Measurements from ENCODE around the gene PHF11.

Gene PHF11

GRCh38 chr13:49450105-49450819 is 45.5 kb upstream of the PHF11 start:
- no peaks in the 10 kb centered on the region for H3K27me3 ChIP-seq (ENCODE audit: insufficient read depth, low read length, poor library complexity)
- peaks cover 48% of the 10 kb centered on the region for H3K4me1 ChIP-seq (ENCODE audit: insufficient read depth, low read length)
- TF ChIP-seq, protein P1, sequence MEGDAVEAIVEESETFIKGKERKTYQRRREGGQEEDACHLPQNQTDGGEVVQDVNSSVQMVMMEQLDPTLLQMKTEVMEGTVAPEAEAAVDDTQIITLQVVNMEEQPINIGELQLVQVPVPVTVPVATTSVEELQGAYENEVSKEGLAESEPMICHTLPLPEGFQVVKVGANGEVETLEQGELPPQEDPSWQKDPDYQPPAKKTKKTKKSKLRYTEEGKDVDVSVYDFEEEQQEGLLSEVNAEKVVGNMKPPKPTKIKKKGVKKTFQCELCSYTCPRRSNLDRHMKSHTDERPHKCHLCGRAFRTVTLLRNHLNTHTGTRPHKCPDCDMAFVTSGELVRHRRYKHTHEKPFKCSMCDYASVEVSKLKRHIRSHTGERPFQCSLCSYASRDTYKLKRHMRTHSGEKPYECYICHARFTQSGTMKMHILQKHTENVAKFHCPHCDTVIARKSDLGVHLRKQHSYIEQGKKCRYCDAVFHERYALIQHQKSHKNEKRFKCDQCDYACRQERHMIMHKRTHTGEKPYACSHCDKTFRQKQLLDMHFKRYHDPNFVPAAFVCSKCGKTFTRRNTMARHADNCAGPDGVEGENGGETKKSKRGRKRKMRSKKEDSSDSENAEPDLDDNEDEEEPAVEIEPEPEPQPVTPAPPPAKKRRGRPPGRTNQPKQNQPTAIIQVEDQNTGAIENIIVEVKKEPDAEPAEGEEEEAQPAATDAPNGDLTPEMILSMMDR (IDR thresholded peaks at IDR 0.05; ENCODE audit: borderline replicate concordance, extremely low read depth, low read length, poor library complexity, severe bottlenecking), result no peak
- TF ChIP-seq EZH2 (IDR thresholded peaks at IDR 0.05; ENCODE audit: borderline replicate concordance, low read depth, low read length, severe bottlenecking), result no peak
- H4K20me1 ChIP-seq (ENCODE audit: insufficient read depth, low read length), result no peaks in the 10 kb centered on the region
- DNase-seq (no peak), ATAC-seq (ENCODE audit: insufficient read depth, low read depth) (no peak)
- H3K9me3 ChIP-seq (ENCODE audit: insufficient read depth, low read length, severe bottlenecking), result no peaks in the 10 kb centered on the region
- no peak overlapping the region for H3K4me2 ChIP-seq (ENCODE audit: insufficient read depth, low read length)
- H3K9ac ChIP-seq (ENCODE audit: low read depth, low read length), result no peak overlapping the region
- no peak overlapping the region for H2AFZ ChIP-seq (ENCODE audit: low read depth, low read length)
- no peak overlapping the region for H3K27ac ChIP-seq (ENCODE audit: low read length)
- H3K36me3 ChIP-seq (ENCODE audit: insufficient read depth, low read length), result no peaks in the 10 kb centered on the region
- H3K79me2 ChIP-seq (ENCODE audit: insufficient read depth, low read length), result peaks cover 36% of the 10 kb centered on the region
- no peak overlapping the region for H3K4me3 ChIP-seq (ENCODE audit: low read depth in 1 of 2, low read length in 2 of 2)

DNA sequence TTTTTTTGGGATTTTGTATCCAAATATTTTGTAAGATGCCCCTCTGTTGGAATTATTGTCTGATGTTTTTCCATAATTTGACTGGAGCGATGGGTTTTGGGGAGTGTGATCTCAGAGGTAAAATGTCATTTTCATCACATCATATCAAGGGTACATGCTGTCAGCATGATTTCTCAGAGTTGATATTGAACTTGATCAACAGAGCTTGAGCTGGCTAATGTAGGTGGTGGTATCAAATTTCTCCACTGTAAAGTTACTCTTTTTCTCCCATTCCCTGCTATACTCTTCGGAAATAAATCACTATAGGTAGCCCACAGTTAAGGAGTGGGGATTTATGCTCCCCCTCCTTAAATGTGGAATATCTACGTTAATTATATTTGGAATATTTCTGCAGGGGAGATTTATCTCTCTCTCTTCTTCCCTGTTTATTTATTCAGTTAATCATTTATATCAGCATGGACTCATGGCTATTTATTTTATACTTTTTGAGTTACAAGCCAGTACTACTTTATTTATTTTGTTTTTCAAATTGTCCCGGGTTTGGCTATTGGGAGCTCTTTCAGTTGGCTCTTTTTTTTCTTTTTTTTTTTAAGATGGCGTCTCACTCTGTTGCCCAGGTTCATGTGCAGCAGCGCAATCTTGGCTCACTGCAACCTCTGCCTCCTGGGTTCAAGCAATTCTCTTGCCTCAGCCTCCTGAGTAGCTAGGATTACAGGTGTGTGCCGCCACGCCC is 42.9 kb upstream of the PHF11 start:
- H3K27ac ChIP-seq (ENCODE audit: low read length), result no peak overlapping the region
- H3K9ac ChIP-seq (ENCODE audit: low read depth, low read length), result no peak overlapping the region
- ATAC-seq (ENCODE audit: insufficient read depth, low read depth) (no peak), DNase-seq (no peak)
- H3K4me3 ChIP-seq (ENCODE audit: low read depth in 1 of 2, low read length in 2 of 2), result no peak overlapping the region
- peaks cover 22% of the 10 kb centered on the region for H3K4me1 ChIP-seq (ENCODE audit: insufficient read depth, low read length)
- no peak overlapping the region for H3K4me2 ChIP-seq (ENCODE audit: insufficient read depth, low read length)
- no peaks in the 10 kb centered on the region for H4K20me1 ChIP-seq (ENCODE audit: insufficient read depth, low read length)
- H3K36me3 ChIP-seq (ENCODE audit: insufficient read depth, low read length), result no peaks in the 10 kb centered on the region
- H3K79me2 ChIP-seq (ENCODE audit: insufficient read depth, low read length), result peaks cover 13% of the 10 kb centered on the region
- no peak overlapping the region for H2AFZ ChIP-seq (ENCODE audit: low read depth, low read length)
- no peaks in the 10 kb centered on the region for H3K27me3 ChIP-seq (ENCODE audit: insufficient read depth, low read length, poor library complexity)
- H3K9me3 ChIP-seq (ENCODE audit: insufficient read depth, low read length, severe bottlenecking), result no peaks in the 10 kb centered on the region
- no peak for TF ChIP-seq EZH2 (IDR thresholded peaks at IDR 0.05; ENCODE audit: borderline replicate concordance, low read depth, low read length, severe bottlenecking)
- TF ChIP-seq, protein P1 (IDR thresholded peaks at IDR 0.05; ENCODE audit: borderline replicate concordance, extremely low read depth, low read length, poor library complexity, severe bottlenecking), result no peak

GRCh38 chr13:49453465-49453864 is 42.3 kb upstream of the PHF11 start:
- DNase-seq, result no peak

More at GRCh38 chr13:49453465-49453864, 42.3 kb upstream of the PHF11 start:
- no peak for ATAC-seq (ENCODE audit: insufficient read depth, low read depth)
- no peak overlapping the region for H3K9ac ChIP-seq (ENCODE audit: low read depth, low read length)
- no peak for TF ChIP-seq EZH2 (IDR thresholded peaks at IDR 0.05; ENCODE audit: borderline replicate concordance, low read depth, low read length, severe bottlenecking)
- TF ChIP-seq, protein P1 (IDR thresholded peaks at IDR 0.05; ENCODE audit: borderline replicate concordance, extremely low read depth, low read length, poor library complexity, severe bottlenecking), result no peak
- no peak overlapping the region for H3K27ac ChIP-seq (ENCODE audit: low read length)
- peaks cover 7% of the 10 kb centered on the region; the same call in 1 of the 2 replicates for H3K79me2 ChIP-seq (ENCODE audit: insufficient read depth, low read length)
- no peak overlapping the region for H2AFZ ChIP-seq (ENCODE audit: low read depth, low read length)
- H3K4me3 ChIP-seq (ENCODE audit: low read depth in 1 of 2, low read length in 2 of 2), result no peak overlapping the region
- H3K27me3 ChIP-seq (ENCODE audit: insufficient read depth, low read length, poor library complexity), result no peaks in the 10 kb centered on the region
- no peaks in the 10 kb centered on the region for H3K36me3 ChIP-seq (ENCODE audit: insufficient read depth, low read length)
- no peak overlapping the region for H3K4me2 ChIP-seq (ENCODE audit: insufficient read depth, low read length)
- H3K4me1 ChIP-seq (ENCODE audit: insufficient read depth, low read length), result peaks cover 20% of the 10 kb centered on the region
- no peaks in the 10 kb centered on the region for H4K20me1 ChIP-seq (ENCODE audit: insufficient read depth, low read length)
- no peaks in the 10 kb centered on the region for H3K9me3 ChIP-seq (ENCODE audit: insufficient read depth, low read length, severe bottlenecking)

Measured in DND-41 (cell line).